ENCODE results near the gene MIAT.

MIAT gene

GRCh38 chr22:26632422-26633155, 24.8 kb upstream of the MIAT start:
- DNase-seq, result no peak

DNA sequence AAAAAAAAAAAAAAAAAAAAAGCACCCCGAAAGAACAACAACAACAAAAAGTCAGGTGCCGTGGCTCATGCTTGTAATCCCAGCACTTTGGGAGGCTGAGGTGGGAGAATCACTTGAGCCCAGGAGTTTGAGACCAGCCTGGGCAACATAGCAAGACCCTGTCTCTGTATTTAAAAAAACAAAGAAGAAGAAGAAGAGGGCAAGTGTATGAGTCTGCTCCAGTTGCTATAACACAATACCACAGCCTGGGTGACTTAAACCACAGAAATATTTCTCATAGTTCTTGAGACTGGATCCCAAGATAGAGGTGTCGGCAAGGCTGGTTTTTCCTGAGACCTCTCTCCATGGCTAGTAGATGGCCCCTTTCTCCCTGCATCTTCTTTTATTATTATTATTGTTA, 23.2 kb upstream of the MIAT start:
- no peak for DNase-seq

DNA sequence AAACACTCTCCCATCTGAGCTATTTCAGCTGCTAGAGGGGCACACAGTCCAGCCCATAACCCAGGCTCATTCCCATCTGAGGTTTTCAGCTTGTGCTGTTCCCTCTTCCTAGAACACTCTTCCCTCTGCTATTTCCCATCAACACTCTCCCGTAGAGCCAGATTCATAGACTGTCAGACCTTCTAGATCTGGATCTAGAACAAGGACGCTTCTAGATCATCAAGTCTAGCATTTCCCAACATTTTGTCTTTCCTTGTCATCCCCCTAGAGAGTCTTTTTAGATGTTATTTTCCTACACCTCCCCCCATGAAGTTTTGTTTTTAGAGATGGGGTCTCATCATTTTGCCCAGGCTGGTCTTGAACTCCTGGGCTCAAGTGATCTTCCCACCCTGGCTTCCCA, 22.3 kb upstream of the MIAT start:
- no peak for DNase-seq

- DNase-seq, result no peak
Observed at GRCh38 chr22:26636296-26636695, 21.1 kb upstream of the MIAT start.

DNA sequence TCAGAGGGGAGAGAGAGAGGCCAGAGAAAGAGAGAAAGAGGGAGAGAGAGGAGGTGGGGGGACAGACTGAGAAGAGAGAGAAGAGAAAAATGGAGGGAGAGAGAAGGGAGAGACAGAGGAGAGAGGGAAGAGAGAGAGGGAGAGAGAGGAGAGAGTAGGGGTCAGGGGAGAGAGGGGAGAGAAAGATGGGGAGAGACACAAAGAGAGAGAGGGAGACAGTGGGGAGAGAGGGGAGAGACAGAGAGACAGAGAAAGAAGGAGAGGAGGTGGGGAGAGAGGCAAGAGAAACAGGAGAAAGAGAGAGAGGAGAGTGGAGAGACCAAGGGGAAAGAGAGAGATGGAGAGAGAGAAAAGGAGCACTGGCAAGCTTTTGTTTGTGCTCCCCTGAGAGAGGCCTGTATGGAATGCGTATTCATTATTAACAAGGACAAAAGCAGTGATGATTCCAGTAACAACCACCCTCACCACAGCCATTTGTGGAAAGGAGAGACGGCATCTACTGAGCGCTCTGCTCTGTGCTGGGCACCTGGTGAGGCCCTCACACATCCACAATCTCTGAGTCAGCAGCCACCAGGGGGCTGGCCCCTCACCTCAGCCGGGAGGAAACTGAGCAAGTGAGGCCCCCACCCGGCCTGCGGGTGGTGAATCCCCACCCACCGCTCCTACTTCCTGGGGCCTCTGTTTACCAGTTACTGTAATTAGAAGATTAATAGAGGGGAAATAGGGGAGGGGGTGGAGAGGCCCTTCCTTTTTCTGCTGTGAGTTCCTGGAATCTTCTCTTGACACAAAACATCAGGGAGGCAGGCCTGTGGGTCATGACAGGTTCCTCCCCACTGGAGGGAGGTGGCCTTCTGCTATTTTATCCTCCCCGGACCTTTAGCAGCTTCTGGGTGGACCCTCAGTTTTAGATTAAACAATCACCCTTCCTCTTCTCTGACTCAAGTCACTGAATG, 14.6 kb upstream of the MIAT start:
- DNase-seq, result no peak

DNA sequence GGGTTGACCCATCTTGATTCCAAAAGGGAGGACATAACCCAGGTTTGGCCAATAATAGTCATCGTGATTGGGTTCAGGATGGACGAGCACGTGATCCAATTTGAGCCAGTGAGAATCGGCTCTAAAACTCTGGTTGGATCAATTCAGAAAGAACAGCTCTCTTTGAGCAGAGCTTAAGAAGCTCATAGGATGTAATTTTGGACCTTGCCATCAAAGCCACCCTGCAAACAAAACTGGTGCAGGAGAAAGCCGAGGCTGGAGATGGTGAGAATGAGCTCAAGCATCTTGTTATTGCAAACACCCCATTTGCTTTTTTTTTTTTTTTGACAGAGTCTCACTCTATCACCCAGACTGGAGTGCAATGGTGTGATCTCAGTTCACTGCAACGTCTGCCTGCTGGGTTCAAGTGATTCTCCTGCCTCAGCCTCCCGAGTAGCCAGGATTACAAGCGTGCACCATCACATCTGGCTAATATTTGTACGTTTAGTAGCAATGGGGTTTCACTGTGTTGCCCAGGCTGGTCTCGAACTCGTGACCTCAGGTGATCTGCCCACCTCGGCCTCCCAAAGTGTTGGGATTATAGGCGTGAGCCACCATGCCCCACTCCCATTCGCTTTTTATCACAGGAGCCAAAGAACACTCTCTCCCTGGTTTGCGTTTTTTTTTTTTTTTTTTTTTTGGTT, 13.8 kb upstream of the MIAT start:
- DNase-seq, result no peak

GRCh38 chr22:26646158-26646557, 11.2 kb upstream of the MIAT start:
- no peak for DNase-seq

DNA sequence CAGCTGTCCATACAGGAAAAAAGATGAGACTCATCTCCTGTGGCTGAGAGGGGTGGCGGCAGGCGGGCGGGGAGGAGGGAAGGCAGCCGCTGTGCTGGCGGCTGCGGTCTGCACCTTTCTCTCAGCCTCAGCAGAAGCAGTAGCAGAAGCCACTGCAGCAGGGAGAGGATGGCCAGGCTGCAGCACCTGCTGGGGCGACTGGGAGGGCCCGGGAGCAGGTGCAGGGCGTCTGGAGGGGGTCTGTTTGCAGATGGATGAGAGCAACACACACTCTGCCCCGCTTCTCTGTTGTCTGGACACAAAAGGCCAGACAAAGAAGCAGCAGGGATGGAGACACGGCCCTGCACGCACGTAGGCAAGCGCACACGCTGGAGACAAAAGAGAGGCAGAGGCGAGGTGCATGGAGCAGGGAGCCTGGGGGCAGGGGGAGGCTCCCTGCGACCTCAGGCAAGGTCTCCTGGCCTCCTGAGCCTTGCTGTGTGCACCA, 9.3 kb upstream of the MIAT start:
- DNase-seq, result no peak

DNA sequence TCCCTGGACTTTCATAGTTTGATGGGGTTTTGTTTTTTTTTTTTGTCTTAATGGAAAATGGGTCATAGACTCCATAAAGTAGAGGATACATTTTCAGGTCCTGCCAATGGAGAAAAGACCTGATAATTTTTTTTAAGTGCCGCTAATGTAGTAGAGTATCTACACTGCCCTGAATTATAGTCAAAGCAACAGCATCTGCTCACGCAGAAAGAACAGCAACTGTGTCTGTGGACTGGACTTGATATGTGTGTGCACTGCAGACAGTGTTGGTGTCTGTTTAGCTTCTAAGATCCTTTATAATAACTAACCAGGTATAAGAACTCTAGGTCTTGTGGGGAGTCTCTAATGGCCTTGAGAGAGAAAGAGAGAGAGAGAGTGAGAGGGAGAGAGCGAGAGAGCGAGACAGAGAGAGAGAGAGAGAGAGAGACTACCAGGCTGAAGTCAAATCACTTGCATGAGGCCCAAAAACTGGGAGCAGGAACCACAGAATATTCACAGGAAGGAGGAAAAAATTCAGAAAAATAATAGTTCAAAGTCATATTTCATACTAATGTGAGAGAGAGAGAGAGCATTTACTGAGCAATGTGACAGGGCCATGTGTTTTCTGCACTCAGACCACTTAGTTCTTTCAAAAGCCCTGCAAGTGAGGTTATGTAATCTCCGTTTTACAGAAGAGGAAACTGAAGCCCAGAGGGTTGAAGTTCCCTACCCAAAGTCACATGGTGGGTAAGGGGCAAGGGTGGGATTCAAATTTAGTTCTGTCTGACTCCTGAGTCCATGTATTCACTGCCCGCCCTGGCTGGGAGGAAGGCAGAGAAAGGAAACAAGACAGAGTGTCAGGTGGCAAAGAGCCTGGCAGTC, 8.6 kb upstream of the MIAT start:
- DNase-seq, result peak; percentile 81

- no peak for DNase-seq
Observed at GRCh38 chr22:26650722-26651421, 6.5 kb upstream of the MIAT start.

GRCh38 chr22:26651815-26652214, 5.6 kb upstream of the MIAT start:
- DNase-seq, result peak; percentile 50

GRCh38 chr22:26658161-26658560, 773 bp downstream of the MIAT start:
- DNase-seq, result no peak

DNA sequence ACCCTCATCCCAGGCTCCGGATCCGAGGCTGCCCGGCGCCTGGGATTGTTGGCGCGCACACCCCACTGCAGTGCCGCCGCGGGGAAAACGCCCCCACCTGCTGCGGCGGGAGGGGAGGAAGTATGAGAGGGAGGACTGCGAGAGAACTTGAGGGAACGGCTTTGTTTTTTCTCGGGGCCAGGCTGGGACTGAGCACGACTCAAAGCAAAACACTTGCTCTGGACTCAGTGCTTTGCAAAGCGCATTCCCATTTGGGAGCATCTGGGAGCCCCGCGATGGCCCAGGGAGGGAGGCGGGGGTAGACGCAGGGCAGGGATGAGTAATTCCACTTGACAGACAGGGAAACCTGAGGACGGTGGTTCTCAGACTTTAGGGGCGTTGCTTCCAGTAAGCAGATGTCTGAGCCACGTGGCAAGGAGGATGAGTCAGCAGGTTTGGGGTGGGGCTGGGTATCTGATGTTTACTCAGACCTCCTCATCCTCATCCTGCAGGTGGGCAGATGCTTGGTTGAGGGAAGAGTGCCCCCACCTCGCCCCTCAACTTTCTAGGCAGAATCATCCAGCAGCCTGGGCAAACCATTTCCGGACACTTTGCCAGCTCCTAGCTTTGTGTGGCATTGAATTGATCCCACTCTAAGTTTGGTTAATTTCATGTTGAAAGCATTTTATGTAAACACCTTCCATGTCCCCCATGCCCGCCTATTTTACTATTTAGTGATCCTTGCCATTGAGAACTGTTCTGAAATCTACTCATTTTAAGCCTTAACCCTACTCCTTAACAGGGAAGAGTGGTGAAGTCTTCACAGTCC, 1.5 kb downstream of the MIAT start:
- DNase-seq, result peak; percentile 67

DNA sequence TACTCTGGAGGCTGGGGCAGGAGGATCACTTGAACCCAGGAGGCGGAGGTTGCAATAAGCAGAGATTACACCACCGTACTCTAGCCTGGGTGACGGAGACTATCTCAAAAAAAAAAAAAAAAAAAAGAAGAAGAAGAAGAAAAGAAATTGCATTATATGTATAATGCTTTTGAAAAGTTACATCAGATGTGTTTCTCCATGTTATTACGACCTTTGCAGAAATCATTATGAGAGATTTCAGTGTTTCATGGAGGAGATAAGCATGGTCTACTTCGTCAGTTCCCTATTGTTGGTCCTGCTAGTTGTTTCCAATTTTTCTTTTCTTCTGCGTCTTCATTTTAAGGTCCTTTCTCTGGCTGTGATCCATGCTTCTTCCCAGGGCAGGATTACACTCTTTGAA, 3.0 kb downstream of the MIAT start:
- peak; percentile 73 for DNase-seq

GRCh38 chr22:26660961-26661578, 3.7 kb downstream of the MIAT start:
- no peak for DNase-seq

GRCh38 chr22:26662160-26662559, 4.8 kb downstream of the MIAT start:
- no peak for DNase-seq

DNA sequence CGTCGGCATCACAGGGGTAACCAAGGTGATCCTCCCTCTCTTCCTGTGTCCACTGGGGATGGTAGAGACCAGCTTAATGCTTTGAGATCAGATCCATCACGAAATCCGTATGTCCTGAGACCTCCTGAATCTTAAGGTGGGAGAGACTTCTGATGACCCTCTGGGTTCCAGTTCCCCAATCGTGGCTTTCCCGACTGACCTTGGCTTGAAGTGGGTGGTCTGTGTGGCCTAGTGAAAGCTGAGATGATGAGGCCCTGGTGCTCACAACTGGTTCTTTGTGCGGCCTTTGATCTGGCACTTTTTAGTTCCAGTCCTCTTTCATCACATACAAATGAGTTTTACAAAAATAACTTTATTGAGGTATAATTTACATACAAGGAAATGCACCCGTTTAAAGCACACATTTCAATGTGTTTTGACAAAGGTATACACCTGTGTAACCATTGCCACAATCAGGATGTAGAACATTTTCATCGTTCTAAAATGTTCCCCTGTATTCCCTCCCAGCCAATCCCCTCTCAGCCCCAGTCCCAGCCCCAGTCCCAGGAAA, 6.1 kb downstream of the MIAT start:
- no peak for DNase-seq

DNA sequence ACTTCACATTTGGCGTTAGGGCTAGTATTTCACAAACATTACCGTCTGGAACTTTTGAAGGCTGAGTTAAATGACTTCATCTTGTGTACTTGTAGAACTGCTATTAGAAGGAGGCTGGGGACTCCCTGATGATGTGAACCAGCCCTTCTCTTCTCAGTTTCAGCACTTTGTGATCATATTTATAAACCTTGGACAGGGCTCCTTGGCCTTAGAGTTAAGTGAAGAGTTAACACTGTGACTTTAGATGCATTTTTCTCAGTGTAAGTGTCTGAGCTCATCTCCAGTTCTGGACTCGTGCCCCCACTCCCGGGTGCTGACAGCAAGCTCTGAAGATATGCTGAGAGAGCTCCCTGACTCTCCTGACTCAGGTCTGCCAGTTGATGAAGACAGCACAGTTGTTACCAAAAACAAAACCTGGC, 8.4 kb downstream of the MIAT start:
- DNase-seq, result no peak

- no peak for DNase-seq
Observed at GRCh38 chr22:26667140-26667539, 9.8 kb downstream of the MIAT start.

- peak; percentile 52 for DNase-seq
Observed at GRCh38 chr22:26669060-26669481, 11.7 kb downstream of the MIAT start.

All from inflammatory macrophage treated with lipopolysaccharide for 4 hours (primary cell).